ENCODE data around the gene PTRHD1.

PTRHD1 gene

GRCh38 chr2:24756789-24757188 is 36.4 kb downstream of the PTRHD1 start:
- DNase-seq (ENCODE audit: low spot score): no peak

GRCh38 chr2:24754985-24755705 is 38.0 kb downstream of the PTRHD1 start:
- peak; percentile 32 for DNase-seq (ENCODE audit: low spot score)

- DNase-seq (ENCODE audit: low spot score): no peak
Measured at GRCh38 chr2:24749069-24749691, 44.0 kb downstream of the PTRHD1 start.

GRCh38 chr2:24747299-24747698 is 45.9 kb downstream of the PTRHD1 start:
- no peak for DNase-seq (ENCODE audit: low spot score)

- no peak for DNase-seq (ENCODE audit: low spot score)
Measured at GRCh38 chr2:24745825-24746224, 47.4 kb downstream of the PTRHD1 start.

GRCh38 chr2:24744356-24744755 is 48.8 kb downstream of the PTRHD1 start:
- no peak for DNase-seq (ENCODE audit: low spot score)

- DNase-seq (ENCODE audit: low spot score): no peak
Measured at GRCh38 chr2:24743924-24744323, 49.3 kb downstream of the PTRHD1 start.

- DNase-seq (ENCODE audit: low spot score): no peak
Measured at GRCh38 chr2:24742730-24743129, 50.5 kb downstream of the PTRHD1 start.

GRCh38 chr2:24740142-24740541 is 53.0 kb downstream of the PTRHD1 start:
- DNase-seq (ENCODE audit: low spot score): no peak
